Right atrium auricular region (tissue), 2 donors: ENCODE data around the gene OSM. TPM values are rescaled to one million over a fixed set of nuclear protein-coding genes. Genes with fewer than 3 reads are reported as not detected.

Experiments used
- DNase-seq: peaks from one replicate; pipeline ENCODE4 v3.0.0-alpha.2; 2019; ENCODE audit warnings: low spot score
- H3K27ac ChIP-seq, 2 donors: fragments of 200-600 bp; sonication (generic); 1 replicate in 1 of 2; 2 replicates in 1 of 2; pipeline ENCODE4 v1.5.1; 2016 to 2019
- H3K27me3 ChIP-seq, 2 donors: fragments of 200-600 bp; sonication (generic); one replicate each; pipeline versions ENCODE4 v1.5.1 to v1.6.0; 2017 to 2019
- H3K36me3 ChIP-seq: fragments of 200-600 bp; sonication (generic); one replicate; pipeline ENCODE4 v1.5.1; 2016
- H3K4me1 ChIP-seq, 2 donors: fragments of 200-600 bp; sonication (generic); one replicate each; pipeline versions ENCODE4 v1.5.1 to v1.6.0; 2017 to 2019
- H3K4me3 ChIP-seq, 2 donors: fragments of 200-600 bp; sonication (generic); 1 replicate in 1 of 2; 2 replicates in 1 of 2; pipeline ENCODE4 v1.5.1; 2017 to 2019; ENCODE audit warnings: mild to moderate bottlenecking in 1 of 2, moderate library complexity in 1 of 2
- H3K9me3 ChIP-seq, 2 donors: fragments of 200-600 bp; sonication (generic); one replicate each; pipeline ENCODE4 v1.5.1; 2019
- CTCF ChIP-seq, 2 donors: fragments of 200-600 bp; sonication (generic); IDR thresholded peaks; one replicate each; pipeline ENCODE4 v1.5.1; 2019; ENCODE audit warnings: antibody characterized with exemption in 2 of 2
- total RNA-seq, 2 donors: library from RNA; depleted of rRNA; stranded (reverse); fragments of >200 nt; gene quantifications; one replicate each; pipeline ENCODE4 v1.1.0, GENCODE V29; 2016

The OSM gene
- total RNA-seq, 2 donors from 2014 or later, result 0.63 to 1.6 TPM

- Histone ChIP-seq H3K4me3 (no peak overlapping the region), H3K4me1 (no peaks in the 10 kb centered on the region), H3K9me3 (no peaks in the 10 kb centered on the region), H3K27me3 (no peaks in the 10 kb centered on the region), H3K36me3 (no peaks in the 10 kb centered on the region), H3K27ac (no peak overlapping the region)
- no peak for TF ChIP-seq CTCF (IDR thresholded peaks at IDR 0.05)
- no peak for DNase-seq
Observed at GRCh38 chr22:30225220-30225927, 41.3 kb downstream of the OSM start.

GRCh38 chr22:30224161-30224857 is 42.3 kb downstream of the OSM start:
- Histone ChIP-seq H3K36me3 (no peaks in the 10 kb centered on the region), H3K27me3 (no peaks in the 10 kb centered on the region), H3K27ac (no peak overlapping the region), H3K4me3 (no peak overlapping the region), H3K4me1 (no peaks in the 10 kb centered on the region), H3K9me3 (no peaks in the 10 kb centered on the region)
- DNase-seq, result no peak
- no peak for TF ChIP-seq CTCF (IDR thresholded peaks at IDR 0.05)

GRCh38 chr22:30223303-30223702 is 43.3 kb downstream of the OSM start:
- no peak for DNase-seq
- H3K27me3 ChIP-seq, result no peaks in the 10 kb centered on the region

GRCh38 chr22:30222321-30222720 is 44.3 kb downstream of the OSM start:
- no peaks in the 10 kb centered on the region for H3K4me1 ChIP-seq
- no peak overlapping the region for H3K27ac ChIP-seq
- H3K27me3 ChIP-seq, result no peaks in the 10 kb centered on the region
- TF ChIP-seq CTCF (IDR thresholded peaks at IDR 0.05), result no peak
- H3K36me3 ChIP-seq, result no peaks in the 10 kb centered on the region
- H3K4me3 ChIP-seq, result no peak overlapping the region
- no peak for DNase-seq
- H3K9me3 ChIP-seq, result no peaks in the 10 kb centered on the region

More at GRCh38 chr22:30223303-30223702, 43.3 kb downstream of the OSM start:
- H3K36me3 ChIP-seq, result no peaks in the 10 kb centered on the region
- TF ChIP-seq CTCF (IDR thresholded peaks at IDR 0.05), result no peak
- no peak overlapping the region for H3K4me3 ChIP-seq
- no peaks in the 10 kb centered on the region for H3K4me1 ChIP-seq
- no peaks in the 10 kb centered on the region for H3K9me3 ChIP-seq
- no peak overlapping the region for H3K27ac ChIP-seq

GRCh38 chr22:30221121-30221992 is 45.3 kb downstream of the OSM start:
- no peaks in the 10 kb centered on the region for H3K9me3 ChIP-seq
- TF ChIP-seq CTCF (IDR thresholded peaks at IDR 0.05), result no peak
- no peaks in the 10 kb centered on the region for H3K4me1 ChIP-seq
- H3K36me3 ChIP-seq, result no peaks in the 10 kb centered on the region
- no peaks in the 10 kb centered on the region for H3K27me3 ChIP-seq
- H3K27ac ChIP-seq, result no peak overlapping the region
- H3K4me3 ChIP-seq, result no peak overlapping the region
- no peak for DNase-seq
